Endothelial cell of umbilical vein (primary cell): Measurements from ENCODE around the gene HOXB6.

ENCODE experiments used
- CTCF ChIP-seq, 2 donors: IDR thresholded peaks; 1 replicate in 1 of 2; 2 replicates in 1 of 2; pipeline ENCODE4 v1.5.1; 2011; ENCODE audit warnings: low read length in 2 of 2, mild to moderate bottlenecking in 2 of 2, moderate library complexity in 2 of 2, control low read depth in 1 of 2, inconsistent platforms in 1 of 2, low read depth in 1 of 2; ENCODE audit not compliant: insufficient read depth in 1 of 2; ENCODE audit errors: extremely low read depth in 1 of 2
- EZH2 ChIP-seq: IDR thresholded peaks from 2 replicates; pipeline ENCODE4 v1.6.1; 2012; ENCODE audit warnings: borderline replicate concordance, low read depth, mild to moderate bottlenecking, moderate library complexity, low read length, inconsistent platforms; ENCODE audit not compliant: severe bottlenecking
- POLR2A ChIP-seq: IDR thresholded peaks from 2 replicates; pipeline ENCODE4 v1.6.1; 2012; ENCODE audit warnings: low read depth, mild to moderate bottlenecking, control low read depth, low read length

GRCh38 chr17:48579760-48580554 is 24.8 kb downstream of the HOXB6 start:
- TF ChIP-seq CTCF (IDR thresholded peaks at IDR 0.05; ENCODE audit: extremely low read depth in 1 of 2, insufficient read depth in 1 of 2, low read depth in 1 of 2, low read length in 2 of 2): no peak
- TF ChIP-seq EZH2: no peak
- TF ChIP-seq POLR2A: no peak
